PFSK-1 (cell line): ENCODE results near the gene CTSL.

Experiments used
- FOXP2 ChIP-seq: optimal IDR thresholded peaks from 2 replicates; pipeline ENCODE3; 2011; ENCODE audit warnings: borderline replicate concordance, control low read depth, inconsistent platforms; ENCODE audit not compliant: insufficient read depth; ENCODE audit errors: extremely low read length, extremely low read depth
- POLR2AphosphoS5 ChIP-seq: IDR thresholded peaks from 2 replicates; pipeline ENCODE4 v1.6.1; 2012; ENCODE audit warnings: low read depth, mild to moderate bottlenecking, control low read depth, low read length, moderate library complexity
- REST ChIP-seq, 2 experiments: IDR thresholded peaks; 2 replicates each; pipeline versions ENCODE4 v1.6.1 to v1.8.0; 2011 to 2012; ENCODE audit warnings: low read depth in 2 of 2, low read length in 2 of 2, control low read depth in 1 of 2, inconsistent platforms in 1 of 2, mild to moderate bottlenecking in 1 of 2, moderate library complexity in 1 of 2; ENCODE audit not compliant: insufficient read depth in 1 of 2
- SIN3A ChIP-seq: IDR thresholded peaks from 2 replicates; pipeline ENCODE4 v1.6.1; 2012; ENCODE audit warnings: mild to moderate bottlenecking, low read length, moderate library complexity, borderline replicate concordance; ENCODE audit not compliant: insufficient read depth
- TAF1 ChIP-seq: IDR thresholded peaks from 2 replicates; pipeline ENCODE4 v1.6.1; 2012; ENCODE audit warnings: low read length, control low read depth, borderline replicate concordance; ENCODE audit not compliant: insufficient read depth

Gene CTSL

GRCh38 chr9:87746186-87746585 is 20.3 kb downstream of the CTSL start:
- TF ChIP-seq TAF1 (no peak), REST (IDR thresholded peaks at IDR 0.05; ENCODE audit: insufficient read depth in 1 of 2, low read depth in 2 of 2, low read length in 2 of 2) (no peak), POLR2AphosphoS5 (no peak), SIN3A (no peak), FOXP2 (no peak)

- no peak for TF ChIP-seq TAF1
- no peak for TF ChIP-seq FOXP2
- no peak for TF ChIP-seq SIN3A
- no peak for TF ChIP-seq POLR2AphosphoS5
Measured at GRCh38 chr9:87748881-87749280, 23.0 kb downstream of the CTSL start.

GRCh38 chr9:87749335-87750035 is 23.6 kb downstream of the CTSL start:
- no peak for TF ChIP-seq REST (IDR thresholded peaks at IDR 0.05; ENCODE audit: insufficient read depth in 1 of 2, low read depth in 2 of 2, low read length in 2 of 2)
- no peak for TF ChIP-seq FOXP2
- TF ChIP-seq POLR2AphosphoS5: no peak
- no peak for TF ChIP-seq SIN3A
- no peak for TF ChIP-seq TAF1

- TF ChIP-seq REST (IDR thresholded peaks at IDR 0.05; ENCODE audit: insufficient read depth in 1 of 2, low read depth in 2 of 2, low read length in 2 of 2): no peak
- no peak for TF ChIP-seq POLR2AphosphoS5
- TF ChIP-seq FOXP2: no peak
- no peak for TF ChIP-seq SIN3A
- no peak for TF ChIP-seq TAF1
Measured at GRCh38 chr9:87750726-87751125, 24.8 kb downstream of the CTSL start.

GRCh38 chr9:87751423-87751822 is 25.5 kb downstream of the CTSL start:
- no peak for TF ChIP-seq SIN3A
- no peak for TF ChIP-seq POLR2AphosphoS5
- no peak for TF ChIP-seq FOXP2
- TF ChIP-seq TAF1: no peak
- no peak for TF ChIP-seq REST (IDR thresholded peaks at IDR 0.05; ENCODE audit: insufficient read depth in 1 of 2, low read depth in 2 of 2, low read length in 2 of 2)
